K562 (cell line): Measurements from ENCODE around the gene PAQR8. TPM values are rescaled to one million over a fixed set of nuclear protein-coding genes. Genes with fewer than 3 reads are reported as not detected.

Experiments
- BHLHE40 ChIP-seq: IDR thresholded peaks from 2 replicates; pipeline ENCODE4 v1.6.1; 2011; ENCODE audit warnings: low read length, improper control_type of control experiment
- CBFA2T3 ChIP-seq: fragments of 450-650 bp; IDR thresholded peaks from 2 replicates; pipeline ENCODE4 v1.6.1; 2017
- ELF4 ChIP-seq: fragments of 450-650 bp; formaldehyde crosslinking; IDR thresholded peaks from 2 replicates; pipeline ENCODE4 v1.4.0; 2022; ENCODE audit warnings: missing genetic modification characterization
- EP300 ChIP-seq: IDR thresholded peaks from 2 replicates; pipeline ENCODE4 v1.6.1; 2012; ENCODE audit warnings: low read length, improper control_type of control experiment
- ESRRA ChIP-seq: fragments of 450-650 bp; IDR thresholded peaks from 2 replicates; pipeline ENCODE4 v1.6.1; 2014; ENCODE audit warnings: low read depth, mild to moderate bottlenecking, moderate library complexity, borderline replicate concordance
- KDM1A ChIP-seq, 2 experiments: fragments of 450-650 bp; IDR thresholded peaks; 2 replicates each; pipeline ENCODE4 v1.6.1; 2016; ENCODE audit warnings: mild to moderate bottlenecking in 2 of 2
- KDM2B ChIP-seq: fragments of 250-450 bp; sonication (Bioruptor Pico); IDR thresholded peaks from 2 replicates; pipeline ENCODE4 v1.8.0; 2021; ENCODE audit warnings: mild to moderate bottlenecking, moderate library complexity
- KLF6 ChIP-seq: fragments of 250-450 bp; sonication (Bioruptor Pico); IDR thresholded peaks from 2 replicates; pipeline ENCODE4 v1.4.0; 2020; ENCODE audit warnings: mild to moderate bottlenecking, moderate library complexity, borderline replicate concordance
- LEF1 ChIP-seq: fragments of 450-650 bp; IDR thresholded peaks from 2 replicates; pipeline ENCODE4 v1.6.1; 2016; ENCODE audit warnings: mild to moderate bottlenecking
- NCOR1 ChIP-seq: fragments of 450-650 bp; IDR thresholded peaks from 2 replicates; pipeline ENCODE4 v1.6.1; 2016; ENCODE audit warnings: mild to moderate bottlenecking, moderate library complexity
- NR4A1 ChIP-seq, 2 experiments: fragments of 250-450 bp in 1 of 2; fragments of 450-650 bp in 1 of 2; sonication (Bioruptor Pico) in 1 of 2; IDR thresholded peaks; 2 replicates each; pipeline versions ENCODE4 v1.4.0 to v1.6.1; 2016 to 2020; ENCODE audit warnings: mild to moderate bottlenecking in 2 of 2, missing compliant biosample characterization in 1 of 2, missing genetic modification characterization in 1 of 2, moderate library complexity in 1 of 2
- PHF20 ChIP-seq: fragments of 450-650 bp; IDR thresholded peaks from 2 replicates; pipeline ENCODE4 v1.6.1; 2018; ENCODE audit not compliant: partially characterized antibody
- PTBP1 ChIP-seq: fragments of 200-400 bp; formaldehyde crosslinking; IDR thresholded peaks from 2 replicates; pipeline ENCODE4 v1.6.1; 2017; ENCODE audit warnings: low read depth, low read length
- RAD21 ChIP-seq, 2 experiments: fragments of 250-450 bp in 1 of 2; fragments of 450-650 bp in 1 of 2; sonication (Bioruptor Pico) in 1 of 2; formaldehyde crosslinking in 1 of 2; IDR thresholded peaks in 1 of 2; conservative IDR thresholded peaks in 1 of 2; 2 replicates each; pipeline versions ENCODE4 v1.4.0 to v1.8.0; 2020 to 2022; ENCODE audit warnings: mild to moderate bottlenecking in 2 of 2, moderate library complexity in 1 of 2
- SMARCA4 ChIP-seq: fragments of 450-650 bp; IDR thresholded peaks from 2 replicates; pipeline ENCODE4 v1.6.1; 2016
- XRCC5 ChIP-seq: fragments of 200-400 bp; formaldehyde crosslinking; IDR thresholded peaks from 2 replicates; pipeline ENCODE4 v1.6.1; 2017; ENCODE audit warnings: low read depth, mild to moderate bottlenecking, low read length
- ZBTB17 ChIP-seq: fragments of 450-650 bp; formaldehyde crosslinking; IDR thresholded peaks from 2 replicates; pipeline ENCODE4 v1.4.0; 2020; ENCODE audit warnings: mild to moderate bottlenecking
- ZNF431 ChIP-seq: sonication (generic); formaldehyde crosslinking; IDR thresholded peaks from 2 replicates; pipeline ENCODE4 v1.8.0; 2022; ENCODE audit warnings: mild to moderate bottlenecking, missing genetic modification reagents
- ZSCAN32 ChIP-seq: fragments of 450-650 bp; formaldehyde crosslinking; IDR thresholded peaks from 2 replicates; pipeline ENCODE4 v1.4.0; 2020; ENCODE audit warnings: mild to moderate bottlenecking, moderate library complexity
- polyA plus RNA-seq, 8 experiments: library from polyadenylated mRNA; depleted of rRNA in 4 of 8; stranded (reverse) in 5 of 8; unstranded in 3 of 8; fragments of >200 nt; fragmentation: Nextera tagmentation in 2 of 8; fragmentation: Illumina TruSeq in 1 of 8; extraction: Ambion mirVana in 2 of 8; extraction: Trizol in 1 of 8; gene quantifications; 2 replicates each; pipeline versions ENCODE4 v1.2.1 to v1.2.3, GENCODE V29; 2011 to 2014; ENCODE audit warnings: inconsistent platforms in 1 of 8, missing spikeins in 1 of 8
- total RNA-seq, 7 experiments: library from RNA; depleted of rRNA in 6 of 7; stranded (reverse); fragments of >200 nt in 6 of 7; fragmentation: Illumina TruSeq in 2 of 7; extraction: Trizol in 2 of 7; gene quantifications; 2 replicates each; pipeline versions ENCODE4 v1.2.1 to v1.2.3, GENCODE V29; 2011 to 2021; ENCODE audit warnings: low replicate concordance in 1 of 7
- TF ChIP-seq, protein P1 (sequence below): sonication (generic); formaldehyde crosslinking; IDR thresholded peaks from 2 replicates; pipeline ENCODE4 v1.8.1; 2023; ENCODE audit warnings: mild to moderate bottlenecking, missing genetic modification reagents
- TF ChIP-seq, protein P2 (sequence below): fragments of 250-450 bp; sonication (Bioruptor Pico); IDR thresholded peaks from 2 replicates; pipeline ENCODE4 v1.4.0; 2020; ENCODE audit warnings: mild to moderate bottlenecking, moderate library complexity
- TF ChIP-seq, protein P3 (sequence below), 2 experiments: IDR thresholded peaks; 2 replicates each; pipeline ENCODE4 v1.6.1; 2012; ENCODE audit warnings: improper control_type of control experiment in 2 of 2, low read depth in 2 of 2, low read length in 2 of 2, borderline replicate concordance in 1 of 2
- TF ChIP-seq, protein P4 (sequence below): fragments of 450-650 bp; IDR thresholded peaks from 2 replicates; pipeline ENCODE4 v1.6.1; 2016; ENCODE audit warnings: borderline replicate concordance

PAQR8 gene
- total and polyA plus RNA-seq, 9 of the 15 experiments (the other 6 are each of a cell fraction or from before 2014, with no cell fraction given) = 1.4 to 10.2 (median 3.5) TPM

DNA sequence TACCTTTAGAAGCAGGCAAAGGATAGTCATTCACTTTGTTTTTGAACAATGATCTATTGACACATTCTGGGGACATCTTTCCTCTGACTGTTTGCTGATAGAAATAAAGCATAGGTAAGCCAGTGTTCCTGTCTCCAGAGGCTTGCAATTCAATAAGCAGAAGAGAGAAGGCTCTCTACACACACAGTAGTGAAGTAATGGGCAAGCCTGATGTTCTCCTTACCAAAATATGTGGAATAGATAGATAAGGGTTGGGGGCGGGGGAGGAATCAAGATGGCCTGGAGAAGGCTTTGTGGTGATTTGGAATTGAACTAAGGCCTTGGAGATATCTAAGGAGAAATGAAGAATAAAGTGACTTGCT lies 27.3 kb downstream of the PAQR8 start (continued):
- no peak for TF ChIP-seq ZNF431 (CRISPR knock-in tag)
- no peak for TF ChIP-seq ELF4
- peak; percentile 57 to 63; a peak in 2 of 4 replicates for TF ChIP-seq KDM1A (IDR thresholded peaks at IDR 0.05)
- no peak for TF ChIP-seq ESRRA
- no peak for TF ChIP-seq NR4A1 (CRISPR knock-in tag; IDR thresholded peaks at IDR 0.05)
- TF ChIP-seq NR4A1 (tag; IDR thresholded peaks at IDR 0.05) = no peak
- TF ChIP-seq NCOR1 = peak; percentile 44; the same call in 1 of the 2 replicates
- TF ChIP-seq, protein P1, sequence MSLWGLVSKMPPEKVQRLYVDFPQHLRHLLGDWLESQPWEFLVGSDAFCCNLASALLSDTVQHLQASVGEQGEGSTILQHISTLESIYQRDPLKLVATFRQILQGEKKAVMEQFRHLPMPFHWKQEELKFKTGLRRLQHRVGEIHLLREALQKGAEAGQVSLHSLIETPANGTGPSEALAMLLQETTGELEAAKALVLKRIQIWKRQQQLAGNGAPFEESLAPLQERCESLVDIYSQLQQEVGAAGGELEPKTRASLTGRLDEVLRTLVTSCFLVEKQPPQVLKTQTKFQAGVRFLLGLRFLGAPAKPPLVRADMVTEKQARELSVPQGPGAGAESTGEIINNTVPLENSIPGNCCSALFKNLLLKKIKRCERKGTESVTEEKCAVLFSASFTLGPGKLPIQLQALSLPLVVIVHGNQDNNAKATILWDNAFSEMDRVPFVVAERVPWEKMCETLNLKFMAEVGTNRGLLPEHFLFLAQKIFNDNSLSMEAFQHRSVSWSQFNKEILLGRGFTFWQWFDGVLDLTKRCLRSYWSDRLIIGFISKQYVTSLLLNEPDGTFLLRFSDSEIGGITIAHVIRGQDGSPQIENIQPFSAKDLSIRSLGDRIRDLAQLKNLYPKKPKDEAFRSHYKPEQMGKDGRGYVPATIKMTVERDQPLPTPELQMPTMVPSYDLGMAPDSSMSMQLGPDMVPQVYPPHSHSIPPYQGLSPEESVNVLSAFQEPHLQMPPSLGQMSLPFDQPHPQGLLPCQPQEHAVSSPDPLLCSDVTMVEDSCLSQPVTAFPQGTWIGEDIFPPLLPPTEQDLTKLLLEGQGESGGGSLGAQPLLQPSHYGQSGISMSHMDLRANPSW (CRISPR knock-in tag) = no peak
- TF ChIP-seq PTBP1 = no peak
- no peak for TF ChIP-seq KDM2B (CRISPR knock-in tag)
- TF ChIP-seq, protein P2, sequence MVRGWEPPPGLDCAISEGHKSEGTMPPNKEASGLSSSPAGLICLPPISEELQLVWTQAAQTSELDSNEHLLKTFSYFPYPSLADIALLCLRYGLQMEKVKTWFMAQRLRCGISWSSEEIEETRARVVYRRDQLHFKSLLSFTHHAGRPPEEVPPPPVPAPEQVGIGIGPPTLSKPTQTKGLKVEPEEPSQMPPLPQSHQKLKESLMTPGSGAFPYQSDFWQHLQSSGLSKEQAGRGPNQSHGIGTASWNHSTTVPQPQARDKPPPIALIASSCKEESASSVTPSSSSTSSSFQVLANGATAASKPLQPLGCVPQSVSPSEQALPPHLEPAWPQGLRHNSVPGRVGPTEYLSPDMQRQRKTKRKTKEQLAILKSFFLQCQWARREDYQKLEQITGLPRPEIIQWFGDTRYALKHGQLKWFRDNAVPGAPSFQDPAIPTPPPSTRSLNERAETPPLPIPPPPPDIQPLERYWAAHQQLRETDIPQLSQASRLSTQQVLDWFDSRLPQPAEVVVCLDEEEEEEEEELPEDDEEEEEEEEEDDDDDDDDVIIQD (CRISPR knock-in tag) = no peak
- TF ChIP-seq KLF6 (CRISPR knock-in tag) = no peak
- TF ChIP-seq, protein P3, sequence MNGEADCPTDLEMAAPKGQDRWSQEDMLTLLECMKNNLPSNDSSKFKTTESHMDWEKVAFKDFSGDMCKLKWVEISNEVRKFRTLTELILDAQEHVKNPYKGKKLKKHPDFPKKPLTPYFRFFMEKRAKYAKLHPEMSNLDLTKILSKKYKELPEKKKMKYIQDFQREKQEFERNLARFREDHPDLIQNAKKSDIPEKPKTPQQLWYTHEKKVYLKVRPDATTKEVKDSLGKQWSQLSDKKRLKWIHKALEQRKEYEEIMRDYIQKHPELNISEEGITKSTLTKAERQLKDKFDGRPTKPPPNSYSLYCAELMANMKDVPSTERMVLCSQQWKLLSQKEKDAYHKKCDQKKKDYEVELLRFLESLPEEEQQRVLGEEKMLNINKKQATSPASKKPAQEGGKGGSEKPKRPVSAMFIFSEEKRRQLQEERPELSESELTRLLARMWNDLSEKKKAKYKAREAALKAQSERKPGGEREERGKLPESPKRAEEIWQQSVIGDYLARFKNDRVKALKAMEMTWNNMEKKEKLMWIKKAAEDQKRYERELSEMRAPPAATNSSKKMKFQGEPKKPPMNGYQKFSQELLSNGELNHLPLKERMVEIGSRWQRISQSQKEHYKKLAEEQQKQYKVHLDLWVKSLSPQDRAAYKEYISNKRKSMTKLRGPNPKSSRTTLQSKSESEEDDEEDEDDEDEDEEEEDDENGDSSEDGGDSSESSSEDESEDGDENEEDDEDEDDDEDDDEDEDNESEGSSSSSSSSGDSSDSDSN (IDR thresholded peaks at IDR 0.05; ENCODE audit: borderline replicate concordance in 1 of 2, low read depth in 2 of 2, low read length in 2 of 2) = no peak
- no peak for TF ChIP-seq BHLHE40
- no peak for TF ChIP-seq ZSCAN32 (CRISPR knock-in tag)
- TF ChIP-seq CBFA2T3 = peak; percentile 84
- TF ChIP-seq, protein P4, sequence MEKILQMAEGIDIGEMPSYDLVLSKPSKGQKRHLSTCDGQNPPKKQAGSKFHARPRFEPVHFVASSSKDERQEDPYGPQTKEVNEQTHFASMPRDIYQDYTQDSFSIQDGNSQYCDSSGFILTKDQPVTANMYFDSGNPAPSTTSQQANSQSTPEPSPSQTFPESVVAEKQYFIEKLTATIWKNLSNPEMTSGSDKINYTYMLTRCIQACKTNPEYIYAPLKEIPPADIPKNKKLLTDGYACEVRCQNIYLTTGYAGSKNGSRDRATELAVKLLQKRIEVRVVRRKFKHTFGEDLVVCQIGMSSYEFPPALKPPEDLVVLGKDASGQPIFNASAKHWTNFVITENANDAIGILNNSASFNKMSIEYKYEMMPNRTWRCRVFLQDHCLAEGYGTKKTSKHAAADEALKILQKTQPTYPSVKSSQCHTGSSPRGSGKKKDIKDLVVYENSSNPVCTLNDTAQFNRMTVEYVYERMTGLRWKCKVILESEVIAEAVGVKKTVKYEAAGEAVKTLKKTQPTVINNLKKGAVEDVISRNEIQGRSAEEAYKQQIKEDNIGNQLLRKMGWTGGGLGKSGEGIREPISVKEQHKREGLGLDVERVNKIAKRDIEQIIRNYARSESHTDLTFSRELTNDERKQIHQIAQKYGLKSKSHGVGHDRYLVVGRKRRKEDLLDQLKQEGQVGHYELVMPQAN = no peak
- no peak for TF ChIP-seq LEF1
- TF ChIP-seq RAD21 (CRISPR knock-in tag; conservative IDR thresholded peaks at IDR 0.05 in 1 of 2, IDR thresholded peaks at IDR 0.05 in 1 of 2) = peak in 1 of 2 experiments; percentile 42; a peak in 3 of 4 replicates
- peak; percentile 40; the same call in 1 of the 2 replicates for TF ChIP-seq EP300
- no peak for TF ChIP-seq XRCC5
- no peak for TF ChIP-seq ZBTB17 (CRISPR knock-in tag)
- peak; percentile 61 for TF ChIP-seq SMARCA4
- TF ChIP-seq PHF20 = no peak
